ENCODE data around the gene GARRE1. TPM values are rescaled to one million over a fixed set of nuclear protein-coding genes. Genes with fewer than 3 reads are reported as not detected.
"Not testable (repeated sequence)": the region's sequence is repeated elsewhere in the genome, so short reads cannot be mapped to it uniquely, and the experiment has no call there.

GARRE1 gene, protein sequence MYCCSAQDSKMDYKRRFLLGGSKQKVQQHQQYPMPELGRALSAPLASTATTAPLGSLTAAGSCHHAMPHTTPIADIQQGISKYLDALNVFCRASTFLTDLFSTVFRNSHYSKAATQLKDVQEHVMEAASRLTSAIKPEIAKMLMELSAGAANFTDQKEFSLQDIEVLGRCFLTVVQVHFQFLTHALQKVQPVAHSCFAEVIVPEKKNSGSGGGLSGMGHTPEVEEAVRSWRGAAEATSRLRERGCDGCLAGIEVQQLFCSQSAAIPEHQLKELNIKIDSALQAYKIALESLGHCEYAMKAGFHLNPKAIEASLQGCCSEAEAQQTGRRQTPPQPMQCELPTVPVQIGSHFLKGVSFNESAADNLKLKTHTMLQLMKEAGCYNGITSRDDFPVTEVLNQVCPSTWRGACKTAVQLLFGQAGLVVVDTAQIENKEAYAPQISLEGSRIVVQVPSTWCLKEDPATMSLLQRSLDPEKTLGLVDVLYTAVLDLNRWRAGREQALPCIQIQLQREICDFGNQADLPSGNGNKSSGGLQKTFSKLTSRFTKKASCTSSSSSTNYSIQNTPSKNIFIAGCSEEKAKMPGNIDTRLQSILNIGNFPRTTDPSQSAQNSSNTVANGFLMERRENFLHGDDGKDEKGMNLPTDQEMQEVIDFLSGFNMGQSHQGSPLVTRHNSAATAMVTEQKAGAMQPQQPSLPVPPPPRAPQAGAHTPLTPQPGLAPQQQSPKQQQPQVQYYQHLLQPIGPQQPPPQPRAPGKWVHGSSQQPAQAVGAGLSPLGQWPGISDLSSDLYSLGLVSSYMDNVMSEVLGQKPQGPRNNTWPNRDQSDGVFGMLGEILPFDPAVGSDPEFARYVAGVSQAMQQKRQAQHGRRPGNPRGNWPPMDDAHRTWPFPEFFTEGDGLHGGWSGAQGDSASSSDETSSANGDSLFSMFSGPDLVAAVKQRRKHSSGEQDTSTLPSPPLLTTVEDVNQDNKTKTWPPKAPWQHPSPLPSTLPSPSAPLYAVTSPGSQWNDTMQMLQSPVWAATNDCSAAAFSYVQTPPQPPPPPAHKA (N-terminal part only)
- 16.3 TPM for polyA plus RNA-seq (2013, experiment 1 of 2; ENCODE audit: insufficient read length)
- polyA plus RNA-seq (2013, experiment 2 of 2; ENCODE audit: insufficient read length), result 23.5 TPM

DNA sequence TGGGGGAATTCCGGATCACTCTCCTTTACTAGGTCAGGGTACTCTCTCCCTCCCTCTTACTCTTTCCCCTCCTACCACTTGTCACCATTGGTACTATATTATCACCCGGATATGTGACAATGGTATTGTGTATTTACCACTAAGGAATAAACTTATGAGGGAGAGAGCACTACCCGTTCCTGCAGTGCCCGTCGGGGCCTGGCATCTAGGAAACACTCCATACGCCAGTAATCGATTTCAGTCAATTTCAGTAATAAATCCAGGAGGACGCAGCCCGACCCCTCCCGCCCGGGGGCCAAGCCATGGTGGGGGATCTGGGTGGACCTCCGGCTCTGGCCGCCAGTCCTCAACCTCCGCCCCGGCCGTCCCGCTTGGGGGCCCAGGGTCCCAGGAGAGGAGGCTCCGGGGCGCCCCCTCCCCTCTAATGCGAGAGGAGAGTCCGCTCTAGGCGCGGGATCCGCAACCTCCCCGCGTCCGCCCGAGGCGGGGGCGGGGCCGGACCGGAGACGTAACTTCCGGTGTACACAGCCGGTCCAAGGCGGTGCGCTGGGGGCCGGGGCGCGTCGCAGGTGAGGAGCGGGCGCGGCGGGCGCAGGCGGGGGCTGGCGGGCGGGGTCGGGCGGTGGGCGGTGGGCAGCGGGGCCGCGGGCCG, at the start of gene GARRE1:
GARRE1 (plus strand) TSS at position 509 of the 652 bp plus-strand sequence. CDS start 45,920 bp downstream, outside the sequence.
- DNase-seq, result peak; percentile 69

GRCh38 chr19:34205324-34205723, 49.0 kb upstream of the GARRE1 start:
- DNase-seq, result not testable (repeated sequence)

GRCh38 chr19:34208291-34208884, 46.0 kb upstream of the GARRE1 start:
- no peak for DNase-seq

DNA sequence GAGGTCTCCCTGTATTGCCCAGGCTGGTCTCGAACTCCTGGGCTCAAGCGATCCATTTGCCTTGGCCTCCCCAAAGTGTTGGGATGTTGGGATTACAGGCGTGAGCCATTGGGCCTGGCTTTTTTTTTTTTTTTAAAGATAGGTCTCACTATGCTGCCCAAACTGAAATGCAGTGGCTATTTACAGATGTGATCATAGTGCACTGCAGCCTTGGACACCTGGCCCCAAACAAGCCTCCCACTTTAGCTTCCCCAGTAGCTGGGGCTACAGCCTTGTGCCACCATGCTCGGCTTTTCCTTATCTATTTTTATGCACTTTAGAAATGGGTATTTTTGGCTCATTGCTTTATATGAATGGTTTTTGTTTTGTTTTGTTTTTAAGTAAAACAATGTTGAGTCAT, 44.6 kb upstream of the GARRE1 start:
- no peak for DNase-seq

GRCh38 chr19:34213283-34213682, 41.1 kb upstream of the GARRE1 start:
- DNase-seq, result no peak

GRCh38 chr19:34214040-34214439, 40.3 kb upstream of the GARRE1 start:
- no peak for DNase-seq

GRCh38 chr19:34215006-34215665, 39.2 kb upstream of the GARRE1 start:
- DNase-seq, result no peak

- no peak for DNase-seq
Measured at GRCh38 chr19:34215666-34216038, 38.7 kb upstream of the GARRE1 start.

- not testable (repeated sequence) for DNase-seq
Measured at GRCh38 chr19:34216745-34217219, 37.6 kb upstream of the GARRE1 start.

- DNase-seq, result peak; percentile 97
Measured at GRCh38 chr19:34217952-34218817, 36.2 kb upstream of the GARRE1 start.

GRCh38 chr19:34218818-34219164, 35.6 kb upstream of the GARRE1 start:
- no peak for DNase-seq

GRCh38 chr19:34220472-34221063, 33.8 kb upstream of the GARRE1 start:
- DNase-seq, result peak; percentile 74

DNA sequence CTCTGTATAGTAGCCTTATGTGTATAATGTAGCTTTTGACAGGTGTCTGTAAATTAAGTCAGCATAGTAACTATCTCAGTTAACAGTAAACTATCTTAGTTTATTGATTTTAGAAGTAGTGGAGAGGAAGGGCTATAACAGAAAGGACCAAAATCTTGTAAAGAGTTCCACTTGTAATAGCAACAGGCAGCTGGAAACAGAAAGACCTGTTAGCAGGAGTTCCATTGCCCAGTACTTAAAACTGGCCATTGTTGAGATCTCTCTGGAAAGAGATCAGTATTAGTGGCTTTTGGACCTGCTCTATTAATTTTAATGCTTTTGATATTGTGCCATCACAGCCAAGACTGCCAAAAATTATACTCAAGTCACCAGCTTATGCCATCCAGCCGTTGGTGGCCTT, 32.0 kb upstream of the GARRE1 start:
- DNase-seq, result no peak

GRCh38 chr19:34224996-34225658, 29.2 kb upstream of the GARRE1 start:
- DNase-seq, result peak; percentile 70

DNA sequence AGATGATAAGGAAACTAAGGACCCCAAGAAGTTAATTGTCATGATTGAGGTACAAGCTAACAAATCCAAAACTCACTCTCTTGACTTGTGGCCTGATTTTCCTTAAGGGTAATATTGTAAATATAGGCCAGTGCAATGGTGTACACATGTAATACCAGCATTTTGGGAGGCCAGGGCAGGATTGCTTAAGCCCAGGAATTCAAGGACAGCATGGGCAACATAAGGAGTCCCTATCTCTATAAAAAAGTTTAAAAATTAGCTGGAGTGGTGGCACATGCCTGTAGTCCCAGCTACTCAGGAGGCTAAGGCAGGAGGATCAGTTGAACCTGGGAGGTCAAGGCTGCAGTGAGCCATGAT, 28.7 kb upstream of the GARRE1 start:
- no peak for DNase-seq

DNA sequence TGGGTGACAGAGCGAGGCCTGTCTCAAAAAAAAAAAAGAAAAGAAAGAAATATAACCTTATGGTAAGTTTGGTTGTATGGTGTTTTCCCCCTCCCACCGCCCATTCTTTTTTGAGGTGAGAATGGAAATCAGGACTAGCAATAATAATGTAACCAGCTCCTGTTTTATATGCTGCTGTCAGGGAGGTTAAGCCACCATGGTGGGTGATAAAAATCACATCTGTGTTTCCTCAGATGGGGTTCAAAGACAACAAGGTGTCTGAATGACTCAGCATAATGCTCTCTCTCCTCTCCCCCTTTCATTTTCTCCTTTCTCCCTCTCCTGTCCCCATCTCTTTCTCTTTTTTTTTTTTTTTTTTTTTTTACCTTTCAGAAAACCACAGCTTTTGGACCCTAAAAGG, 28.3 kb upstream of the GARRE1 start:
- no peak for DNase-seq

DNA sequence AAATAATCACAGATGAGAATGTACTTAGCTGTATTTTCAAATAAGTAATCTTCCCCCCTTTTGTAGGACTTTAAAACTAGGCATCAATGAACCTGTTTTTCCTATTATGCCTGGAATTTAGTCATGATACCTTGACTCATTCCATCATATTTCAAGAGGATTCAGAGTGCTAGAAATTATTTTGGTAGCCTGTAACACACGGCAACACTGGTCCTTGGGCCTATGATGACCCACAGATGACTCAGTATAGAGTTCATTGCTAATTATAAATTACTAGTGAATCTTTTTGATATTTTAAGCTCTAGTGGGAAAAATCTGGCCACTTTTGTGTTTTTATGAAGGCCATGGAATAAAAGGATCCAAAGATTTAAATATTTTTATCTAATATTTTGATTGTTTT, 26.0 kb upstream of the GARRE1 start:
- peak; percentile 48 for DNase-seq

DNA sequence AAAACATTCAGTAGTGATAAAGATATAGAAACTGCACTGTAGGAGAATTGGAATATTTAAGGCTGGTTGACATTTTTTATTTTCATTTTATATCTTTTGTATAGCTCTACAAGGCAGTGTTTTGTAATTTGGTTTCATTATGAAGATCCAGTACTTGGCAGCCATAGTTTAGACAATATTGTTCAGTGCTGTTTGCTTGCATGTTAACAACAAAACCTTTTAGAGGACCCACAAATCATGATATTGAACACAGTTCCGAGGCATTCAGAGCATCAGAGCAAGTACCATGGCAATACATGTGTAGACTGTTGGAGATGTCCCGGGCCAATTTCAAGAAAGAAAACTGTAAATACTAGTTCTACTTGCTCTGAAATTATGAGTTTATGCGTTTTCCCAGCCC, 25.6 kb upstream of the GARRE1 start:
- no peak for DNase-seq

GRCh38 chr19:34229721-34230120, 24.6 kb upstream of the GARRE1 start:
- no peak for DNase-seq

DNA sequence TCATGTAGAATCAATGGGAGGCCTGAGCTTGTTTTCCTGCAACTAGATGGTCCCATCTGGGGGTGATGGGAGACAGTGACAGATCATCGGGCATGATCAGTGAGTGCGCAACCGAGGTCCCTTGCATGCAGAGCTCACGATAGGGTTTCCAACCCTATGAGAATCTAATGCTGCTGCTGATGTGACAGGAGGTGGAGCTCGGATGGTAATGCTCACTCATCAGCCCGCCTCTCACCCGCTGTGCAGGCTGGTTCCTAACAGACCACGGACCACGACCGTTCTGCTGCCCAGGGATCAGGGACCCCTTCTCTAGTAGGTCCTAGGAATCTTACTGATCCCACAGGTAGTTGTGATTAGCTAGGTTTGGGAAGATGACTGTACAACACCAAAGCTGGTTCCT, 23.5 kb upstream of the GARRE1 start:
- DNase-seq, result no peak

Measured in fibroblast of skin of back (primary cell).